ENCODE data around the gene WDR62.

The WDR62 gene

GRCh38 chr19:36144624-36145023 lies 89.9 kb downstream of the WDR62 start:
- no peak for TF ChIP-seq GATA2 (IDR thresholded peaks at IDR 0.05; ENCODE audit: low read depth, low read length)
- TF ChIP-seq GATA3 (IDR thresholded peaks at IDR 0.05; ENCODE audit: low read depth, low read length), result no peak

GRCh38 chr19:36149673-36150406 lies 95.1 kb downstream of the WDR62 start:
- TF ChIP-seq GATA2 (IDR thresholded peaks at IDR 0.05; ENCODE audit: low read depth, low read length) (no peak), GATA3 (IDR thresholded peaks at IDR 0.05; ENCODE audit: low read depth, low read length) (no peak)

- TF ChIP-seq GATA2 (IDR thresholded peaks at IDR 0.05; ENCODE audit: low read depth, low read length) (no peak), GATA3 (IDR thresholded peaks at IDR 0.05; ENCODE audit: low read depth, low read length) (no peak)
Observed at GRCh38 chr19:36150586-36150985, 95.9 kb downstream of the WDR62 start.

GRCh38 chr19:36151144-36152018 lies 96.7 kb downstream of the WDR62 start:
- no peak for TF ChIP-seq GATA3 (IDR thresholded peaks at IDR 0.05; ENCODE audit: low read depth, low read length)
- TF ChIP-seq GATA2 (IDR thresholded peaks at IDR 0.05; ENCODE audit: low read depth, low read length), result no peak

GRCh38 chr19:36152019-36152351 lies 97.3 kb downstream of the WDR62 start:
- no peak for TF ChIP-seq GATA3 (IDR thresholded peaks at IDR 0.05; ENCODE audit: low read depth, low read length)
- TF ChIP-seq GATA2 (IDR thresholded peaks at IDR 0.05; ENCODE audit: low read depth, low read length), result no peak

- TF ChIP-seq GATA2 (IDR thresholded peaks at IDR 0.05; ENCODE audit: low read depth, low read length) (no peak), GATA3 (IDR thresholded peaks at IDR 0.05; ENCODE audit: low read depth, low read length) (no peak)
Observed at GRCh38 chr19:36152352-36153091, 97.8 kb downstream of the WDR62 start, which contains the start of gene COX7A1. TSS of gene COX7A1 (minus strand) at chr19:36152447. CDS start at chr19:36152407, 40 bp downstream.

- no peak for TF ChIP-seq GATA2 (IDR thresholded peaks at IDR 0.05; ENCODE audit: low read depth, low read length)
- TF ChIP-seq GATA3 (IDR thresholded peaks at IDR 0.05; ENCODE audit: low read depth, low read length), result no peak
Observed at GRCh38 chr19:36153126-36153525, 98.4 kb downstream of the WDR62 start.
